Measurements from ENCODE around the gene ABCA3.

The ABCA3 gene

GRCh38 chr16:2229632-2230250 is 110.8 kb downstream of the ABCA3 start:
- Histone ChIP-seq H3K4me3 (ENCODE audit: low read length) (no peak overlapping the region), H3K27ac (ENCODE audit: low read length) (no peak overlapping the region), H3K27me3 (ENCODE audit: low read depth, low read length) (no peaks in the 10 kb centered on the region), H3K4me1 (ENCODE audit: low read length) (peaks cover 5% of the 10 kb centered on the region; the same call in 1 of the 2 replicates), H3K4me2 (ENCODE audit: low read length) (no peak overlapping the region), H3K79me2 (ENCODE audit: low read length) (peaks cover 37% of the 10 kb centered on the region), H4K20me1 (ENCODE audit: insufficient read depth, low read length) (peaks cover 13% of the 10 kb centered on the region), H3K9ac (ENCODE audit: low read length) (no peak overlapping the region), H2AFZ (ENCODE audit: low read depth, low read length) (no peak overlapping the region), H3K36me3 (replicated peaks; ENCODE audit: low read depth, low read length) (peaks cover 16% of the 10 kb centered on the region), H3K9me3 (ENCODE audit: insufficient read depth, low read length) (no peaks in the 10 kb centered on the region)
- TF ChIP-seq CTCF (IDR thresholded peaks at IDR 0.05; ENCODE audit: low read depth, low read length) (no peak), EZH2phosphoT487 (IDR thresholded peaks at IDR 0.05; ENCODE audit: low read depth) (no peak)

GRCh38 chr16:2229091-2229490 is 111.4 kb downstream of the ABCA3 start:
- H3K4me2 ChIP-seq (ENCODE audit: low read length): no peak overlapping the region
- H3K79me2 ChIP-seq (ENCODE audit: low read length): peaks cover 44% of the 10 kb centered on the region
- peaks cover 5% of the 10 kb centered on the region; the same call in 1 of the 2 replicates for H3K4me1 ChIP-seq (ENCODE audit: low read length)
- peaks cover 12% of the 10 kb centered on the region for H3K36me3 ChIP-seq (replicated peaks; ENCODE audit: low read depth, low read length)
- H4K20me1 ChIP-seq (ENCODE audit: insufficient read depth, low read length): peaks cover 13% of the 10 kb centered on the region
- TF ChIP-seq EZH2phosphoT487 (IDR thresholded peaks at IDR 0.05; ENCODE audit: low read depth) (no peak), CTCF (IDR thresholded peaks at IDR 0.05; ENCODE audit: low read depth, low read length) (no peak)
- no peak overlapping the region for H3K4me3 ChIP-seq (ENCODE audit: low read length)
- H3K27ac ChIP-seq (ENCODE audit: low read length): no peak overlapping the region
- H3K9ac ChIP-seq (ENCODE audit: low read length): no peak overlapping the region
- H3K27me3 ChIP-seq (ENCODE audit: low read depth, low read length): no peaks in the 10 kb centered on the region
- H3K9me3 ChIP-seq (ENCODE audit: insufficient read depth, low read length): no peaks in the 10 kb centered on the region
- H2AFZ ChIP-seq (ENCODE audit: low read depth, low read length): no peak overlapping the region

- H3K79me2 ChIP-seq (ENCODE audit: low read length): peaks cover 50% of the 10 kb centered on the region
- no peak overlapping the region for H3K4me2 ChIP-seq (ENCODE audit: low read length)
- TF ChIP-seq EZH2phosphoT487 (IDR thresholded peaks at IDR 0.05; ENCODE audit: low read depth) (no peak), CTCF (IDR thresholded peaks at IDR 0.05; ENCODE audit: low read depth, low read length) (no peak)
- H3K4me3 ChIP-seq (ENCODE audit: low read length): no peak overlapping the region
- peaks cover 11% of the 10 kb centered on the region for H3K36me3 ChIP-seq (replicated peaks; ENCODE audit: low read depth, low read length)
- no peaks in the 10 kb centered on the region for H3K27me3 ChIP-seq (ENCODE audit: low read depth, low read length)
- no peak overlapping the region for H3K9ac ChIP-seq (ENCODE audit: low read length)
- no peak overlapping the region for H3K27ac ChIP-seq (ENCODE audit: low read length)
- no peaks in the 10 kb centered on the region for H3K9me3 ChIP-seq (ENCODE audit: insufficient read depth, low read length)
- H3K4me1 ChIP-seq (ENCODE audit: low read length): peaks cover 5% of the 10 kb centered on the region; the same call in 1 of the 2 replicates
- H4K20me1 ChIP-seq (ENCODE audit: insufficient read depth, low read length): peaks cover 13% of the 10 kb centered on the region
- no peak overlapping the region for H2AFZ ChIP-seq (ENCODE audit: low read depth, low read length)
Observed at GRCh38 chr16:2228161-2228824, 112.2 kb downstream of the ABCA3 start.

- H3K36me3 ChIP-seq (replicated peaks; ENCODE audit: low read depth, low read length): peaks cover 6% of the 10 kb centered on the region
- peaks cover 13% of the 10 kb centered on the region for H4K20me1 ChIP-seq (ENCODE audit: insufficient read depth, low read length)
- H3K79me2 ChIP-seq (ENCODE audit: low read length): peaks cover 50% of the 10 kb centered on the region
- no peak overlapping the region for H3K9ac ChIP-seq (ENCODE audit: low read length)
- TF ChIP-seq CTCF (IDR thresholded peaks at IDR 0.05; ENCODE audit: low read depth, low read length) (no peak), EZH2phosphoT487 (IDR thresholded peaks at IDR 0.05; ENCODE audit: low read depth) (no peak)
- no peak overlapping the region for H2AFZ ChIP-seq (ENCODE audit: low read depth, low read length)
- H3K27ac ChIP-seq (ENCODE audit: low read length): no peak overlapping the region
- H3K4me2 ChIP-seq (ENCODE audit: low read length): no peak overlapping the region
- no peak overlapping the region for H3K4me3 ChIP-seq (ENCODE audit: low read length)
- H3K4me1 ChIP-seq (ENCODE audit: low read length): peaks cover 5% of the 10 kb centered on the region; the same call in 1 of the 2 replicates
- no peaks in the 10 kb centered on the region for H3K9me3 ChIP-seq (ENCODE audit: insufficient read depth, low read length)
- H3K27me3 ChIP-seq (ENCODE audit: low read depth, low read length): no peaks in the 10 kb centered on the region
Observed at GRCh38 chr16:2226918-2227317, 113.6 kb downstream of the ABCA3 start.
